GM21825 (cell line): ENCODE data around the gene OAS3.
"Not testable (repeated sequence)": the region's sequence is repeated elsewhere in the genome, so short reads cannot be mapped to it uniquely, and the experiment has no call there.

ENCODE experiments used
- ATAC-seq: cut with Tn5 transposase; IDR thresholded peaks from one replicate; pipeline ENCODE4 v1.9.1; 2021; ENCODE audit warnings: mild to moderate bottlenecking, moderate library complexity; ENCODE audit not compliant: unreplicated experiment

OAS3 gene

GRCh38 chr12:112926416-112927033, 11.7 kb upstream of the OAS3 start:
- ATAC-seq = not testable (repeated sequence)

- ATAC-seq = no peak
Observed at GRCh38 chr12:112927475-112927874, 10.8 kb upstream of the OAS3 start.

GRCh38 chr12:112927925-112928324, 10.3 kb upstream of the OAS3 start:
- ATAC-seq = no peak

- no peak for ATAC-seq
Observed at GRCh38 chr12:112928978-112929377, 9.3 kb upstream of the OAS3 start.

GRCh38 chr12:112929715-112930114, 8.6 kb upstream of the OAS3 start:
- no peak for ATAC-seq

- no peak for ATAC-seq
Observed at GRCh38 chr12:112930350-112930749, 7.9 kb upstream of the OAS3 start.

- ATAC-seq = no peak
Observed at GRCh38 chr12:112932485-112933128, 5.7 kb upstream of the OAS3 start.

GRCh38 chr12:112933129-112933505, 5.2 kb upstream of the OAS3 start:
- ATAC-seq = no peak

GRCh38 chr12:112936264-112936663, 2.0 kb upstream of the OAS3 start:
- ATAC-seq = no peak

- no peak for ATAC-seq
Observed at GRCh38 chr12:112936927-112937326, 1.3 kb upstream of the OAS3 start.

GRCh38 chr12:112938751-112939150, 477 bp downstream of the OAS3 start:
- no peak for ATAC-seq

- ATAC-seq = peak; percentile 59
Observed at GRCh38 chr12:112939761-112940381, 1.6 kb downstream of the OAS3 start.

GRCh38 chr12:112941528-112942335, 3.5 kb downstream of the OAS3 start:
- ATAC-seq = no peak

GRCh38 chr12:112942572-112942971, 4.3 kb downstream of the OAS3 start:
- ATAC-seq = no peak

- ATAC-seq = no peak
Observed at GRCh38 chr12:112944024-112944690, 5.9 kb downstream of the OAS3 start.

- ATAC-seq = no peak
Observed at GRCh38 chr12:112945515-112945914, 7.2 kb downstream of the OAS3 start.

GRCh38 chr12:112946236-112947000, 8.1 kb downstream of the OAS3 start:
- no peak for ATAC-seq

GRCh38 chr12:112947314-112947713, 9.0 kb downstream of the OAS3 start:
- ATAC-seq = no peak

- no peak for ATAC-seq
Observed at GRCh38 chr12:112947761-112948160, 9.5 kb downstream of the OAS3 start.

- no peak for ATAC-seq
Observed at GRCh38 chr12:112948806-112949205, 10.5 kb downstream of the OAS3 start.
